BLaER1 (cell line): ENCODE results near the gene ZBTB21.

Experiments
- H3K27ac ChIP-seq: shearing (Covaris generic); formaldehyde crosslinking; 2 replicates; pipeline ENCODE4 v1.8.1; 2022
- H3K27me3 ChIP-seq: shearing (Covaris generic); formaldehyde crosslinking; 2 replicates; pipeline ENCODE4 v1.8.1; 2022
- H3K36me3 ChIP-seq: shearing (Covaris generic); formaldehyde crosslinking; 2 replicates; pipeline ENCODE4 v1.8.1; 2022
- H3K4me1 ChIP-seq: shearing (Covaris generic); formaldehyde crosslinking; 2 replicates; pipeline ENCODE4 v1.8.1; 2022
- H3K4me2 ChIP-seq: shearing (Covaris generic); formaldehyde crosslinking; 2 replicates; pipeline ENCODE4 v1.8.1; 2022
- H3K4me3 ChIP-seq: shearing (Covaris generic); formaldehyde crosslinking; 2 replicates; pipeline ENCODE4 v1.8.1; 2022
- H3K9ac ChIP-seq: shearing (Covaris generic); formaldehyde crosslinking; 2 replicates; pipeline ENCODE4 v1.8.1; 2022
- H3K9me3 ChIP-seq: shearing (Covaris generic); formaldehyde crosslinking; 2 replicates; pipeline ENCODE4 v1.8.1; 2022
- H4K20me1 ChIP-seq: shearing (Covaris generic); formaldehyde crosslinking; 2 replicates; pipeline ENCODE4 v1.8.1; 2022
- Cebpa-rat ChIP-seq: shearing (Covaris generic); IDR thresholded peaks from 2 replicates; pipeline ENCODE4 v1.8.1; 2022

The ZBTB21 gene

GRCh38 chr21:42009831-42010506 lies at the start of gene ZBTB21:
Gene ZBTB21 (minus strand): TSS chr21:42010360. CDS start chr21:41994095, 16,265 bp downstream.
- peaks cover 26% of the 10 kb centered on the region for H3K4me1 ChIP-seq
- peak within 1 kb of the TSS; percentile 88 for H3K4me3 ChIP-seq
- 0 out of 2 replicates have a peak, but pooled peaks cover 6% of the 10 kb centered on the region for H3K9me3 ChIP-seq
- peak within 1 kb of the TSS; percentile 93 for H3K27ac ChIP-seq
- no peak for TF ChIP-seq Cebpa-rat
- no peaks in the 10 kb centered on the region for H3K36me3 ChIP-seq
- H4K20me1 ChIP-seq = peaks cover 9% of the 10 kb centered on the region; the same call in 1 of the 2 replicates
- H3K4me2 ChIP-seq = peak within 1 kb of the TSS; percentile 97
- H3K27me3 ChIP-seq = peaks cover 37% of the 10 kb centered on the region
- H3K9ac ChIP-seq = peak within 1 kb of the TSS; percentile 90

- Histone ChIP-seq H3K9ac (no peak overlapping the region), H3K9me3 (no peaks in the 10 kb centered on the region)
Observed at GRCh38 chr21:42059721-42060120, 49.6 kb upstream of the ZBTB21 start.

GRCh38 chr21:42059141-42059540 lies 49.0 kb upstream of the ZBTB21 start:
- TF ChIP-seq Cebpa-rat = no peak
- Histone ChIP-seq H3K36me3 (no peaks in the 10 kb centered on the region), H3K9ac (no peak overlapping the region), H3K27ac (no peak overlapping the region), H4K20me1 (no peaks in the 10 kb centered on the region), H3K27me3 (no peaks in the 10 kb centered on the region), H3K9me3 (peaks cover under 1% of the 10 kb centered on the region), H3K4me2 (no peak overlapping the region), H3K4me3 (no peak overlapping the region), H3K4me1 (peaks cover 59% of the 10 kb centered on the region)

More at GRCh38 chr21:42059721-42060120, 49.6 kb upstream of the ZBTB21 start:
- Histone ChIP-seq H3K4me2 (no peak overlapping the region), H4K20me1 (no peaks in the 10 kb centered on the region), H3K4me1 (peaks cover 60% of the 10 kb centered on the region), H3K27ac (0 out of 2 replicates have a peak overlapping the region, but pooled peaks have one; percentile 81), H3K4me3 (no peak overlapping the region), H3K27me3 (no peaks in the 10 kb centered on the region), H3K36me3 (no peaks in the 10 kb centered on the region)
- TF ChIP-seq Cebpa-rat = no peak

- H4K20me1 ChIP-seq = no peaks in the 10 kb centered on the region
- TF ChIP-seq Cebpa-rat = no peak
- peaks cover 5% of the 10 kb centered on the region for H3K9me3 ChIP-seq
- H3K27ac ChIP-seq = no peak overlapping the region
- H3K36me3 ChIP-seq = no peaks in the 10 kb centered on the region
- H3K4me3 ChIP-seq = no peak overlapping the region
- H3K4me1 ChIP-seq = peaks cover 56% of the 10 kb centered on the region
- no peak overlapping the region for H3K9ac ChIP-seq
- no peaks in the 10 kb centered on the region for H3K27me3 ChIP-seq
- H3K4me2 ChIP-seq = no peak overlapping the region
Observed at GRCh38 chr21:42058631-42059111, 48.5 kb upstream of the ZBTB21 start.

GRCh38 chr21:42057851-42058437 lies 47.8 kb upstream of the ZBTB21 start:
- no peaks in the 10 kb centered on the region for H3K36me3 ChIP-seq
- no peak overlapping the region for H3K4me2 ChIP-seq
- peaks cover 12% of the 10 kb centered on the region for H3K9me3 ChIP-seq
- no peaks in the 10 kb centered on the region for H3K27me3 ChIP-seq
- no peak overlapping the region for H3K4me3 ChIP-seq
- no peaks in the 10 kb centered on the region for H4K20me1 ChIP-seq
- H3K4me1 ChIP-seq = peaks cover 49% of the 10 kb centered on the region
- H3K9ac ChIP-seq = no peak overlapping the region
- no peak for TF ChIP-seq Cebpa-rat
- no peak overlapping the region for H3K27ac ChIP-seq

- Histone ChIP-seq H3K9ac (no peak overlapping the region), H4K20me1 (no peaks in the 10 kb centered on the region), H3K4me3 (no peak overlapping the region), H3K4me2 (no peak overlapping the region), H3K9me3 (peaks cover 12% of the 10 kb centered on the region), H3K36me3 (no peaks in the 10 kb centered on the region), H3K27me3 (no peaks in the 10 kb centered on the region), H3K27ac (no peak overlapping the region), H3K4me1 (peaks cover 44% of the 10 kb centered on the region)
- no peak for TF ChIP-seq Cebpa-rat
Observed at GRCh38 chr21:42056996-42057689, 47.0 kb upstream of the ZBTB21 start.

GRCh38 chr21:42056468-42056867 lies 46.3 kb upstream of the ZBTB21 start:
- H4K20me1 ChIP-seq = no peaks in the 10 kb centered on the region
- H3K4me3 ChIP-seq = no peak overlapping the region
- no peak overlapping the region for H3K4me2 ChIP-seq
- peaks cover 44% of the 10 kb centered on the region for H3K4me1 ChIP-seq
- no peak overlapping the region for H3K27ac ChIP-seq
- no peak for TF ChIP-seq Cebpa-rat
- no peak overlapping the region for H3K9ac ChIP-seq
- peaks cover 12% of the 10 kb centered on the region for H3K9me3 ChIP-seq
- no peaks in the 10 kb centered on the region for H3K36me3 ChIP-seq
- H3K27me3 ChIP-seq = no peaks in the 10 kb centered on the region

- peaks cover 1% of the 10 kb centered on the region; the same call in 1 of the 2 replicates for H3K27me3 ChIP-seq
- H3K27ac ChIP-seq = no peak overlapping the region
- peaks cover 40% of the 10 kb centered on the region for H3K4me1 ChIP-seq
- no peak for TF ChIP-seq Cebpa-rat
- H4K20me1 ChIP-seq = no peaks in the 10 kb centered on the region
- H3K36me3 ChIP-seq = no peaks in the 10 kb centered on the region
- no peak overlapping the region for H3K4me3 ChIP-seq
- no peak overlapping the region for H3K9ac ChIP-seq
- no peak overlapping the region for H3K4me2 ChIP-seq
- H3K9me3 ChIP-seq = peaks cover 12% of the 10 kb centered on the region
Observed at GRCh38 chr21:42055425-42055824, 45.3 kb upstream of the ZBTB21 start.

- Histone ChIP-seq H3K4me3 (no peak overlapping the region), H3K4me1 (peaks cover 52% of the 10 kb centered on the region), H3K9me3 (peaks cover 12% of the 10 kb centered on the region), H4K20me1 (no peaks in the 10 kb centered on the region), H3K27me3 (peaks cover 8% of the 10 kb centered on the region; the same call in 1 of the 2 replicates), H3K27ac (no peak overlapping the region), H3K36me3 (no peaks in the 10 kb centered on the region), H3K9ac (no peak overlapping the region), H3K4me2 (peak overlapping the region; percentile 80)
- no peak for TF ChIP-seq Cebpa-rat
Observed at GRCh38 chr21:42051788-42052187, 41.6 kb upstream of the ZBTB21 start.
